Measurements from ENCODE around the gene MITD1.
"Not testable (repeated sequence)": the region's sequence is repeated elsewhere in the genome, so short reads cannot be mapped to it uniquely, and the experiment has no call there.

Gene MITD1

DNA sequence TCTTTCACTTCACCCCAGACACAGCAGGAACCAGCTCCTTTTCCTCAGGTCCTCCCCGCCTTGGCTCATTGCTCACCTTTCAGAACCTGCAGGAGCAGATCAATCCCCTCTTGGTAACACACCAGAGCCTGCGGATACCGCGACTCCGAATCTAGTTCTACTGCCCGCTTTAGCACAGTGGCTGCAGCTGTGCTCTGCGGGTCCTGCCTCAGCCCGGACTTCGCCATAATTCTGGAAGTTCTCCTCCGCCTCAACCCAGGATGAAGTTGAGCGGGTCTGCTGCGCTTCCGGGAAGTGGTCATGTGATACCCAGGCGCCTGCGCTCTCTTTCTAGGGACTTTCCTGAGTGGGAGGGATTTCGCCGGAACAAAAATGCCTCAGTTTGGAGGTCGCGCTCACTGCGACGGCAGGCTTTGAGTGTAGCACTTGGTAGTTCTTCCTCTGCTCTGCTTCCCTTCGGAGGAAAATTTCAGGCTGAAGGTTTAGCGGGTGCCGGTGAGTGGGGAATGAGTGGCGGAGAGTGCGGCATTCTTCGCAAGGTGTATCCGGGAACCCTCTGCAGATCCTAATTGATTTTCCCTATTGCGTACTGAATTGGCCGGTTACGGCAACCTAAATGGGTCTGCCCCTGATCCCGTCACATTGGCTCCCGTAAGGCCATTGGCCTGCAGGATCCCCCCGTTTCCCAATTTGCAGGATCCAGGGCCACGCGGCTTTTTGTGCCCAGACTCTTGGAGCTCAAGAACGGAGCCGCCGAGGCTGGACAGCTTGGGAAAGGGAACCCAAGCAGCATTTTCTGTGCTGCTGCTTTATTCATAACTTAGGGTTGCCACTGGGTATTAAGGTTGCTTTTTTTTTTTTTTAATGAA is at the start of gene MITD1, which contains the start of gene MRPL30:
MITD1 (minus strand) TSS at position 304 of the 869 bp plus-strand sequence; CDS start at position 227, 77 bp downstream.
MRPL30 (plus strand) TSS at position 430 of the 869 bp plus-strand sequence. CDS start 5,020 bp downstream, outside the sequence.
- DNase-seq, result peak; percentile 98

- DNase-seq, result no peak
These were observed 37.2 kb upstream of the MITD1 start for GRCh38 chr2:99217929-99218501.

- no peak for DNase-seq
These were observed 35.2 kb upstream of the MITD1 start for GRCh38 chr2:99216096-99216495.

DNA sequence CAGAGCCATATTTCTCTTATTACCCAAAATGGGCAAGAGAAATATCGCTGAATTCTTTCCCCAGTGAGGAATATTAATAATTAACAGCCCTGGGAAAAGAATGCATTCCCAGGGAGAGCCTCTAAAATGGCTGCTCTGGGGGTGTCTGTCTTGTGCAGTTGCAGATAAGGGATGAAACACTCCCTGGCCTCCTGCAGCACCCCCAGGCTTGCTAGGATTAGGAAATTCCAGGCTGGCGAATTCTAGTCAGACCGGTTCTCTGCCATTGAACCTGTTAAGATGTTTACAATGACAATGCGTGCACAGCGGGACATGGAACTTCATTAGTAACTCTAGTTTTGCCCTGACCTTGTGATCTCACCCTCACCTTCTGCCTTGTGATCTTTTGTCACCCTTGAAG is 24.6 kb upstream of the MITD1 start:
- no peak for DNase-seq

GRCh38 chr2:99201959-99202678 is 21.3 kb upstream of the MITD1 start:
- no peak for DNase-seq

DNA sequence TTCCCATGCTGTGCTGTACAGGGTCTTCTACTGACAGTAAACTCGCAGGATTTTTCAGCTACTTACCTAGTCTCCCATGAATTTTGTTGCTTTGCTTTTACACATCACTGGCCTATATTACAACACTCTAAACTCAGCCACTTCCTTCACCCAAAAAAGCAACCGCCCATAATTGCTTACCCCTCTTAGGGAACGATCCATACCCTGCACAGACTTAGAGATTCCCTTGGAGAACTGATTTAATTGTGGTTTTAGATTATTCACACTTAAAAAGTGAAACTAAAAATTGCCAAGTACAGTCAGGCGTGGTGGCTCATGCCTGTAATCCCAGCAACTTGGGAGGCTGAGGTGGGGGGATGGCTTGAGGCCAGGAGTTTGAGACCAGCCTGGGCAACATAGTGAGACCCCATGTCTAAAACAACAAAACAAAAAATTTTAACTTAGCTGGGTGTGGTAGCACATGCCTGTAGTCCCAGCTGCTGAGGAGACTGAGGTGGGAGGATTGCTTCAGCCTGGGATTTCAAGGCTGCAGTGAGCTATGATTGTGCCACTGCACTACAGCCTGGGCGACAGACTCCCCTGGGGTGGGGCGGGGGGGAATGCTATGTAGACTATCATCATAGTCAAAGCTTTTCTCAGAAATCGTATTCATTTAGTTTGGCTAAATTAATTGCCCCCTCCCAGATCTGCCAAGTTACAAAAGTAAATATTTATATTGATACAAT is 19.4 kb upstream of the MITD1 start:
- DNase-seq, result no peak

DNA sequence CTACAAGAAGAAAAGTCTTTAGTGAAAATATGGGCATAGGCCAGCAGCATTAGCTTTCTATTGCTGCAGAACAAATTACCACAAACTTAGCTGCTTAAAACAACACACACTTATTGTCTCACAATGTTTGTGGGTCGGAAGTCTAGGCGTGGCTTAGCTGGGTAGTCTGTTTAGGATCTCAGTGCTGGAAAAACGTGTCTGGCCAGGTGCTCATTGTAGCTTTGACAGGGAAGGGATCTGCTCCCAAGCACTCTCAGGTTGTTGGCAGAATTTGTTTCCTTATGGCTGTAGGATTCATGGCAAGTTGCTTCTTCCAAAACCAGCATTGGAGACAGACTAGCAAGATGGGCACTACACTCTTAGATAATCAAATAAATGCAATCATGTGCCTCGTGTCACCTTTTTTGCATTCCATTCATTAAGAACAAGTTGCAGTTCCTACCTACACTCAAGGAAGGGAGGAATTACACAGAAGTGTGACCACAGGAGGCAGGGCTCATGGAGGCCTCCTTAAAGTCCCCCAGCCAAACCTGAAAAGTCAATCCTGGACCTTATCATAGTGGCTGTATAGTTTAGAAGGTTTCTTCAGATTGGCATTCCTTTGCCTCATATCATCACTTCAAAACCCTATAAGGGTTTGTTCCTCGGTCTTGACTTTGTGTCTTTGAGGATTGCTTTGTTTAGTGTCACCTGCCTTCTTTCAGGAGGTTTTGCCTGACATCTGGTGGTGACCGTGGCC is 17.4 kb upstream of the MITD1 start:
- DNase-seq, result no peak

DNA sequence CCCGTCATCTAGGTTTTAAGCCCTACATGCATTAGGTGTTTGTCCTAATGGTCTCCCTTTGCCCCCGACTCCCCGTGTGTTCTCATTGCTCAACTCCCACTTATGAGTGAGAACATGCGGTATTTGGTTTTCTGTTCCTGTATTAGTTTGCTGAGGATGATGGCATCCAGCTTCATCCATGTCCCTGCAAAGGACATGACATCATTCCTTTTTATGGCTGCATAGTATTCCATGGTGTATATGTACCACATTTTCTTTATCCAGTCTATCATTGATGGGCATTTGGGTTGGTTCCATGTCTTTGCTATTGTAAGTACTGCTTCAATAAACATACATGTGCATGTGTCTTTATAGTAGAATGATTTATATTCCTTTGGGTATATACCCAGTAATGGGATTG is 11.5 kb upstream of the MITD1 start:
- DNase-seq, result not testable (repeated sequence)

DNA sequence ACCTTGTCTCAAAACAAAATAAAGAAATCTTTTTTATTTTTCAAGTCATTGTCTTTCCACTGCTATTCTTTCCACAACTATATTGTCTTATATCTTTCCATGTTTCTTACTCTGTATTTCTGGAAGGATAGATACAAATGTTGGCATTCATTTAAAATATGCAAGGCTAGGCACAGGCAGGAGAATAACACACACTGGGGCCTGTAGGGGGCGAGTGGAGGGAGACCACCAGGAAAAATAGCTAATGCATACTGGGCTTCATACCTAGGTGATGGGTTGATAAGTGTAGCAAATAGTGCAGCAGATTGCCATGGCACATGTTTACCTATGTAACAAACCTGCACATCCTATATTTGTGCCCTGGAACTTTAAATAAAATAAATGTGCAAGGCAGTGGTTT is 9.7 kb upstream of the MITD1 start:
- DNase-seq, result no peak

DNA sequence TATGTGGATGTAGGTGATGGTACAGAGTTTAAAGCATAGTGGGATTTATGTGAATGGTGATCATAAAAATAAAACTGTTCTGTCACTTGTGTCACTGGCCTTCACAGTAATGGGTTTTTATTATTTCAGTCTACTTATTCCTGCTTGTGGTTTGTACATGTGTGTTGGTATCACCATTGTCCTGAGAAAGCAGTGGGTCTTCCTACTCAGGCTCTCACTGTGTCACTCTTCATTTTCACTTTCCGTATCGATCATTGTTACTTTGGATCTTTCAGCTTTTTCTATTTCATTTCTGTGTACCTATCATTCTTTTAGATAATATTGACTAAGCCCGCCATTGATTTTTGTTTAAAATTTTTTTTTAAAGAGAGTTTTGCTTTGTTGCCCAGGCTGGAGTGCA is 7.5 kb upstream of the MITD1 start:
- no peak for DNase-seq

GRCh38 chr2:99187011-99187410 is 6.2 kb upstream of the MITD1 start:
- DNase-seq, result no peak

- DNase-seq, result no peak
These were observed 4.0 kb upstream of the MITD1 start for GRCh38 chr2:99184811-99185210.

DNA sequence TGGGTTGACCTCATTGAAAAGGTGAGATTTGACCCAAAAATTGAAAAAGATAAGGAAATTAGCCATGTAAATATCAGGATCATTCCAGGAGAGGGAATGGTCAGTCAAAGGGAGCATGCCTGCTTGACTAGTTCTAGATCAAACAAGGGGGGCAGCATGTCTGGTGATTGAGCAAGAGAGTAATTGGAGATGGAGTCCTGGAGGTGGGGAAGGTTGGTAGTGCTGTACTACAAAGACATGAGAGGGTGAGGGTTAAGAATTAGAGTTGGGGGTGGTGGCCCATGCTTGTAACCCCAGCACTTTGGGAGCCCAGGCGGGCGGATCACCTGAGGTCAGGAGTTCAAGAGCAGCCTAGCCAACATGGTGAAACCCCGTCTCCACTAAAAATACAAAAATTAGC is 2.2 kb upstream of the MITD1 start:
- no peak for DNase-seq

DNA sequence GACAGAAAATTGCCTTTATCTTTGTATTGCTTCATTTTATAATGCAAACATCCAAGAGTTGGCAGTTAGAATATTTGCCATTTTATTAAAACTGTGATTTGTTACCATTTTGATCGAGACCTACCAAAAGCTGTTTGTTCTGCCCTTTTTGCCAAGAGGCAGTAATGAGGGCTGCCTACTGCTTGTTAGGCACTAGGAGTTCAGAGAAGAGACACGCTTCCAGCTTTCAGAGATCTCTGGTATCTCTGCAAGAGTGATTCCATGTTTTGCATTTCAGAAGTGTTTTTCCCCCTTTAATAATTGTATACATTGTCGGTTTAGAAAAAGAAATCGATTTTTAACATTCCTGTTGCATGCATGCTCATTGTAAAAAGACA is 754 bp upstream of the MITD1 start:
- DNase-seq, result no peak

DNA sequence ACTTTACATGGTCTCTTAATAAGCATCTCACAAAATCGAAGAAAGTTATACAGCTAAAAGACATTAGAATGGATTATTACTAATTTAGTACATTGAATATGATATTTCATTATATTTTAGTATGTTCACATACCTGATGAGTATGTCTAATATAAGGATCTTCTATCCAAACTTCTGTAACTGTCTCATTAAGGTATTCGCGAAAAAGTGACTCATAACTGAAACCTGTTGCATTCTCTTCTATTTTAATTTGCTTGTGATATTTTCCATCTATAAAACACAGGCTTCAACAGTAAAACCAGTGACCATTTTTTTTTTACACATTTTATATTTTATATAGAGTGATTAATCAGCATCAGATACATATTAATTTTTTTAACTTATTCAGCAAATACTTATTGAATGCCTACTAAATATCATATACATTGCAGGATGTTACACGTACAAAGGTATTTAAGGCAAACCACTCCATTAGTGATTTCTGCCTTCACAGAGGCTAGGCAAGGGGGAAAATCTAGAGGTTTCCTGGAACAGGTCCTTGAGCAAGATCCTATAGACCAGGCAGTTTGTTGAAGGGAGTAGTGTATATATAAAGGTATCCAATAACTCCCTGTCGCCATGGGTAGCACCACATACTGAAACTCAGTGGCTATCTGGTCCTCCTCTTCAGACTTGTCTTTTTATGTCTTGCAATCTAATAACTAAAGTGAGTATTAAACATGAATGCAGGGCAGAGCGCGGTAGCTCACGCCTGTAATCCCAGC is 9.3 kb downstream of the MITD1 start:
- DNase-seq, result no peak

DNA sequence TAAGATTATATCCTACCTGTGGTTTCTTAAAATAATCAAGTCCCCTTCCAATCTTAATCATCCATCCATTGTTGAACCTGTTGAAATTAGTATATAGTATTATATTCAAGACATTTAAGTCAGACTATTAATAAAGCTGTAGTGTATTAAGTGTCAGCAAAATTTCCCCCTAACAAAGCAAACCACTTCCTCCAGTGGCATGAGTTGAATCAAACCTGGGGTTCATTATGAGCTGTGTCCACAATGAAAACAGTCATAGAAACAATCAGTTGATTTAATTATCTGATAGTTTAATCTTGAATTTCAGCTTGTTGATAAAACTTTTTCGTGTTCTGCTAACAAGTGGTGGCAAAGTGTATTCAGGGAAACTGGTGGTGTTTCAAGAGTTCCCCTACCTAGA is 11.3 kb downstream of the MITD1 start:
- DNase-seq, result no peak

GRCh38 chr2:99166218-99166617 is 14.6 kb downstream of the MITD1 start:
- DNase-seq, result no peak

DNA sequence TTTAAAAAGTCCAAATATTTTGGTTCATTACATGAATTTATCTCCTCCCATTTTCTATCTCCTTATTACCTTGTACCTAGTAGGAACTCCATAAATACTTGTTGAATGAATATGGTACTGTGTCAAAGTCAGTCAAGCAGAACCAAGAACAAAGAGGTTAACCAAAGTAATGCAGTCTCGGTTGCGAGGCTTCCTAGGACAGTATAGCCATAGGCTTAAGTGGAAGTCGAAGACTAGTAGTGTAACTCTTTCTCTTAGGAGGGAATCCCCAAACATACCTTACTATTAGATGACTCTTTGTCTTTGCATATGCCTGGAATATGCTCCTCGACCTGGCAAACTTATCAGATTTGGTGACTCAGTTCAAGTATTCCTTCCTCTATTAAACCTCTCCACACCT is 21.3 kb downstream of the MITD1 start:
- DNase-seq, result no peak

DNA sequence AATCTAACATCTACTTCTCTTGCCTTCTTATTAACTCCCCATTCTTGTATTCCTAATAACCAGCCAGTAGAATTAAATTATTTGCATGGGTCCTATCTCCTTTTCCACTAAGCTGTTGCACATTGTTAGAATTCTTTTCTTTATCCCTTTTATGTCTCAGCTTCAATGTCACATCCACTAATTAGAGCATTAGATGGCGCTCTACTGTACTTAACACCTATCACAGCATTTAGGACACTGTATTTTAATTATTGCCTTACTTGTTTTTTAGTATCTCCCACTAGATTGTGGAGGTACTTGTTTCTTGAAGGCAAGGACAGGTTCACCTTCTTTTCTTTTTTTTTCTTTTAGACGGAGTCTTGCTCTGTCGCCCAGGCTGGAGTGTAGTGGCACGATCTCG is 22.3 kb downstream of the MITD1 start:
- no peak for DNase-seq

- no peak for DNase-seq
These were observed 24.0 kb downstream of the MITD1 start for GRCh38 chr2:99156891-99157290.
